Measurements from ENCODE around the gene PRPF6. TPM values are rescaled to one million over a fixed set of nuclear protein-coding genes. Genes with fewer than 3 reads are reported as not detected.

Gene PRPF6
- total RNA-seq, 1 donor from 2014 or later: 46.4 TPM

Small RNAs within 50 kb of the gene (microRNA-seq; reads per million reads assigned to microRNA genes)
- gene MIR1914 (not detected), gene MIR647 (not detected), gene MIR6813 (not detected)

Other genes with a start within 250 kb of the PRPF6 start
- 1.6 TPM for gene LIME1, start 244.5 kb upstream of the PRPF6 start, total RNA-seq
- 97.4 TPM for gene SLC2A4RG, start 241.4 kb upstream of the PRPF6 start, total RNA-seq
- gene ZBTB46, start 149.9 kb upstream of the PRPF6 start, total RNA-seq: 13.8 TPM
- gene ABHD16B, start 119.6 kb upstream of the PRPF6 start, total RNA-seq: not detected
- gene TPD52L2, start 115.9 kb upstream of the PRPF6 start, total RNA-seq: 78.0 TPM
- gene DNAJC5, start 86.0 kb upstream of the PRPF6 start, total RNA-seq: 41.4 TPM
- 52.0 TPM for gene UCKL1, start 24.7 kb upstream of the PRPF6 start, total RNA-seq
- 12.2 TPM for gene ZNF512B, start 11.2 kb upstream of the PRPF6 start, total RNA-seq
- gene SAMD10, start 1.5 kb upstream of the PRPF6 start, total RNA-seq: 5.7 TPM
- 0.30 TPM for gene C20orf204, start 55.0 kb downstream of the PRPF6 start, total RNA-seq
- 38.4 TPM for gene SOX18, start 68.5 kb downstream of the PRPF6 start, total RNA-seq
- 39.0 TPM for gene TCEA2, start 82.1 kb downstream of the PRPF6 start, total RNA-seq
- 6.6 TPM for gene RGS19, start 98.4 kb downstream of the PRPF6 start, total RNA-seq
- 0.49 TPM for gene OPRL1, start 99.0 kb downstream of the PRPF6 start, total RNA-seq
- not detected for gene LKAAEAR1, start 103.3 kb downstream of the PRPF6 start, total RNA-seq
- not detected for gene NPBWR2, start 126.4 kb downstream of the PRPF6 start, total RNA-seq
- 0.16 TPM for gene MYT1, start 183.3 kb downstream of the PRPF6 start, total RNA-seq